GM21515 (cell line): Measurements from ENCODE around the gene LIN28A.
"Not testable (repeated sequence)": the region's sequence is repeated elsewhere in the genome, so short reads cannot be mapped to it uniquely, and the experiment has no call there.

ENCODE experiments used
- ATAC-seq: cut with Tn5 transposase; IDR thresholded peaks from one replicate; pipeline ENCODE4 v1.9.1; 2021; ENCODE audit not compliant: unreplicated experiment

The LIN28A gene

DNA sequence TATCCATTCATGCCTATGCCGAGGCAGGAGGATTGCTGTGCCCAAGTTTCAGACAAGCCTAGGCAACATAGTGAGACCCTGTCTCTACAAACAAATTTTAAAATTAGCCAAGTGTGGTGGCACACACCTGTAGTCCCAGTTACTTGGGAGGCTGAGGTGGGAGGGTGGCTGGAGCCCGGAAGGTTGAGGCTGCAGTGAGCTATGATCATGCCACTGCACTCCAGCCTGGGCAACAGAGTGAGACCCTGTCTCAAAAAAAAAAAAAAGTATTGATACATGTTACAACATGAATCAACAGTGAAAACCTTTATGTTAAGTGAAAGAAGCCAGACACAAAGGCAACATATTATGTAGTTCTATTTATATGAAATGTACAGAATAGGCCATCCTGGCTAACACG is 25.6 kb upstream of the LIN28A start:
- not testable (repeated sequence) for ATAC-seq

DNA sequence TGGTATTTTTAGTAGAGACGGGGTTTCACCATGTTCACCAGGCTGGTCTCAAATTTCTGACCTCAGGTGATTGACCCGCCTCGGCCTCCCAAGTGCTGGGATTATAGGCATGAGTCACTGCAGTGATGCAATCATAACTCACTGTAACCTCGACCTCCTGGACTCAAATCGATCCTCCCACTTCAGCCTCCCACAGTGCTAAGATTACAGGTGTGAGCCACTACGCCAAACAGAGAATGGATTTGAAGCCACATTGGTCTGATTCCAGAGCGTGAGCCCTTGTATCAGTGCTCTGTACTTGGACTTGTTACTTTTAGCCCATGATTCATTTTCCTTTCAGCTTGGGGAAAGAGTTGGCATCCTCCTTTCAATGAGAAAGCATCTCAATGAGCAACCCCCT is 23.2 kb upstream of the LIN28A start:
- ATAC-seq = no peak

- no peak for ATAC-seq
Observed at GRCh38 chr1:26388791-26389445, 21.7 kb upstream of the LIN28A start.

- no peak for ATAC-seq
Observed at GRCh38 chr1:26389604-26390247, 20.9 kb upstream of the LIN28A start.

- no peak for ATAC-seq
Observed at GRCh38 chr1:26391450-26391849, 19.2 kb upstream of the LIN28A start.

GRCh38 chr1:26395754-26396153 is 14.9 kb upstream of the LIN28A start:
- ATAC-seq = no peak

- no peak for ATAC-seq
Observed at GRCh38 chr1:26399034-26399433, 11.6 kb upstream of the LIN28A start.

- ATAC-seq = no peak
Observed at GRCh38 chr1:26401891-26402290, 8.7 kb upstream of the LIN28A start.

DNA sequence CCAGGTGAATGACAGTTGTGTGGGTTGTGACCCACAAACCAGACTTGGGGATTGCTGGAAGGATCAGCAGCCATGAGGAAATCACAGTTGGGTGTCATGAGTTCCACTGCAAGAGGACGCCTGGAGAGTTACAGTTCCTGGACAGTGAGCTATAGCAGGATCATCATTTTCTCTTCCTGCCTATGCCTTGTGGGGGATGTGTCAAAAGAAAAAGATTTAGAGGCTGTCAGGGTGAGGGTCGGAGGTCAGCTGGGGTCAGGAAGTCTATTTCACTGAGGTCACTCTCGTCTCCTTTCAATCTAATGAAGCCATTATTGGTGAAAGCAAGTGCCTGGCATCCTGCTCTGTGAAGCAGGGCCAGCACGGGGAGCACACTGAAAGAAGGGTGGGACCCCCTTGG is 7.0 kb upstream of the LIN28A start:
- ATAC-seq = no peak

- no peak for ATAC-seq
Observed at GRCh38 chr1:26404641-26405040, 6.0 kb upstream of the LIN28A start.

- ATAC-seq = no peak
Observed at GRCh38 chr1:26405281-26405915, 5.2 kb upstream of the LIN28A start.

DNA sequence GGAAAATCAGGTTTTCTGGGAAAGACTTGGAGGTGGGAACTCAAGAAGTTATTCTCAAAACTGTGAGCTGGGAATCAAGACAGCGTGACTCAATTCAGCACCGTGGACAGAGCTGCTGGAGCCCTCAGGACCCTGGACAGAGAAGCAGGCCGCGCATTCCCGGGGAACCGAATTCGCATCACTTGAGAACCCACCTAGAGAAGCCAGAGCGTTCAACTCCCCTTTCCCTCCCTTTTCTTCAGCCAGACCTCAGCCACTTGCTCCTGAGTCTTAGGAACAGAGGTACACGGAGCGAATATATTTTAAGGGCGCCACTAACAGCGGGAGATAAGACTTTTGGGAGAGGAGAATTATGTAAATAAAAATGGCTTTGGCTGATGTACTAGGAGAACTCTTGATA is 2.0 kb upstream of the LIN28A start:
- ATAC-seq = no peak

GRCh38 chr1:26409191-26409807 is 1.3 kb upstream of the LIN28A start:
- no peak for ATAC-seq

- no peak for ATAC-seq
Observed at GRCh38 chr1:26411624-26412074, 1.0 kb downstream of the LIN28A start.

GRCh38 chr1:26412180-26412840 is 1.7 kb downstream of the LIN28A start:
- no peak for ATAC-seq

DNA sequence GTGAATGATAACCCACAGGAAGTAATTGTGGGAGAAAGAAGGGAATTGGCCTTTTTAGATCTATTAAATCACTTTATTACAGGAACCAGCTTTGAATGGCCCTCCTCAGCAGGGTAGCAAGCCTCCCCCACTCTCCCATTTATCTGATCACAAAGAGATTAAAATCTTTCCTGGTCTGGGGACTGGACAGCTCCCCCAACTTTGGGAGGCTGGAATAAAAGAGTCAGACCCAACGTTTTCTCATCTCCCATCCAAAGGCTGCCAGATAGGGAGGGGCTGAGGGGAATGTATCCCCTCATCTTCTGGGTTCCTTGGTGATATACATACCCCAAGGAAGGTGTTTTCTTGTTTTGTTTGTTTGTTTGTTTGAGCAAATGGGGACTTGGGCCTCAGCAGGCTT is 2.4 kb downstream of the LIN28A start:
- no peak for ATAC-seq

DNA sequence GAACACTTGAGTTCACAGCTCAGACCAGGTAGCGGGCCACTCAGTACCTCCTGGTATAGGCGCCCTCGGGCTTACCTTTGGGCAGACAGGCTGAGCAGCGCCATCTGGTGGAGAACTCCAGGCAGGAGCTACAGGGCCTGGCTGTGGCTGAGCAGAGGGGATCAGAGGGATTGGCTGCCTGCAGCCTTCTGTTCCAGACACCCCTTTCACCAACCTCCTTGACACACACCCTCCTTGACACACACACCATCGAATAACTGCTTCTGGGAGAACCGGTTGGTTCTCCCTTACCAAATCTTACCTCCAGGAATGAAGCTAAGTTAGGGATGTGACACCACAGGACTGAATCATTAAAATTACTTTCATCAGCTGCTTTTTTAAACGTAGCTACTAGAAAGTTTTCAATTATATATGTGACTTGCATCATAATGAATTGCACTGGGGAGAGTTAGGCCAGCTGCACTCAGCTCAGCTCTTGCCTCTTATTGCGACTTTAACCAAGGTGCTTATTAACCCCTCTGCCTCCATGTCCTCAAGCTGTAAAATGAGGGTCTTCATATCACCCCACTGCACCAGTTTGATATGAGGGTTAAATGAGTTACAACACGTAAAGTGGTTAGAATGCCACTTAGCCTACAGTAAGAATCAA is 6.6 kb downstream of the LIN28A start:
- no peak for ATAC-seq

- ATAC-seq = no peak
Observed at GRCh38 chr1:26418865-26419349, 8.3 kb downstream of the LIN28A start.

DNA sequence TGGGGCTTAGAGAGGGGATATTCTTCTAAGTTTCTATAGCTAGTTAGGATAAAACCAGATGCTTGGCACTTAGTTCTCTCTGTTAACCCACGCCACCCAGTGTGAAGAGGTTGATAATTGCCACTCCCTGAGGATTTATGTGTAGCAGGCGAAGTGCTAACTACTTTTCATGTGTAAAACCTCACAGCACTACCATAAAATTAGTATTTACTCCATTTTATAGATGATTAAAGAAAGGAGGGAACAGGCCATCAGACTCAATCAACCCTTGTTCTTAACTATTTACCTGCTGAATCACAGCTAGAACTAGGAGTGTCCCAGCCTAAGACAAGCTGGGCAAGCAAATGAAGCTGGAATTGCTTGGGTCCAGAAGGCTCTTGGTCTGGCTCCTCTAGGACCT is 8.9 kb downstream of the LIN28A start:
- ATAC-seq = no peak

- ATAC-seq = no peak
Observed at GRCh38 chr1:26429721-26430120, 19.1 kb downstream of the LIN28A start.
